Myocyte (in vitro differentiated cells): ENCODE results near the gene AKAP13. TPM values are rescaled to one million over a fixed set of nuclear protein-coding genes. Genes with fewer than 3 reads are reported as not detected.
"Not testable (repeated sequence)": the region's sequence is repeated elsewhere in the genome, so short reads cannot be mapped to it uniquely, and the experiment has no call there.

ENCODE experiments used
- DNase-seq: peaks from one replicate; pipeline ENCODE4 v3.0.0-alpha.2; 2012; ENCODE audit warnings: low read depth
- total RNA-seq: library from RNA; depleted of rRNA; stranded (reverse); fragments of >200 nt; gene quantifications from 2 replicates; pipeline ENCODE4 v1.2.3, GENCODE V29; 2014

The AKAP13 gene
- total RNA-seq, 1 donor from 2014 or later, result 201 TPM

DNA sequence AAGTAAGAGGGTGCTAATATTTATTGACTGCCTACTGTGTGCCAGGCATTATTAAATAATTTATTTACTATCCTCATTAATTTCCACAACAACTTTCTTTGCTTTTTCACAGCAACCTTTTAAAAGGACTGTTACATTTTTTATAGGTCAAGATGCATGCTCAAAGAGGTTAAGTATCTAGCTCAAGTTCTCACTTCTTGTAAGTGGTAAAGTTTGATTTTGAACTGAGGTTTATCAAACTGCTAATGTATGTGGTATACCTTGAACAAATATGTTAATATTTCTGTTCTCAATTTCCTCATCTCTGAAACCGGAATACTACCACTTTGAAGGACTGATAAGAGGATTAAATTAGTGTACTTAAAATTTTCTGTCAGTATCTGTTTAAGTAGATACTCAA lies 183.3 kb downstream of the AKAP13 start:
- DNase-seq, result no peak

DNA sequence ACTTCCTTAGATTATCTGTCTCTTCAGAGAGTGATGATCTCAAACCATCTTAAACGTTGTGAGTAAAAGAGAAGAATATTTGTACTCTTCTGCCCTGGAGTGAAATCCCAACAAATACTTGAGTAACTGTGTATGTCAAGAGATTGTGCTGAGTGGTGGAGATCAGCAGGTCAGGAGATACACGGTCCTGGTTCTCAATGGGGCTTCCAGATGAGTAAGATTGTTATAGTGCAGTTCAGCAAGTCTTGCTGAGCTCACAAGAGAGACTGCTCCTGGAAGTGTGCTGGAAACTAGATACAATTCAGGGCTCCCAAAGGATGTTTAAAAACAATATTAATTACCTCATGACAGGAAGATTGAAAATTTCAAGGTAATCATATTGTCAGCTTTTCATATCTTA lies 184.3 kb downstream of the AKAP13 start:
- no peak for DNase-seq

DNA sequence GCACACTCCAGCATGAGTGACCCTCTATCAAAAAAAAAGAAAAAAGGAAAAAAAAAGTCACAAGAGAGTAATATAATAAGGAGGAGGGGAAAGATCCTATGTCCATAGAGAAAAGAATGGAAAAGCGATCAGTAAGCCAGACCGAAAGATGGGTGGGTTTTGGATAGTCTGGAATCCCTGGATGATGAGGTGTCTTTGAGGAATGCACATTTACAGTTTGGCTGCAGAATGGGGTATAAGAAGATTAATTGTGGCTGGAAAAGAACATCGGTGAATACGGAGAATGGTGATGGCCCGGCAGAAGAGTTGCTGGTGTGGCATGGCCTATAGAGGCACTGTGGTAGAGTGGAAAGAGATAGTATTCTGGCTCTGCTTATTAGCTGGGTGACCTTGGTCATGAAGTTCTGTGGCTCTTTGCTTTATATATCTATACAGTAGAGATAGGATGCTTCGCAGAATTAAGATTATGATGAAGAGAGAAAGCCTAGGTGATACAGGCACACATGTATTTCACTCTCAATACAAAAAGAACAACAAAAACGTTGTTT lies 187.9 kb downstream of the AKAP13 start:
- DNase-seq, result no peak

DNA sequence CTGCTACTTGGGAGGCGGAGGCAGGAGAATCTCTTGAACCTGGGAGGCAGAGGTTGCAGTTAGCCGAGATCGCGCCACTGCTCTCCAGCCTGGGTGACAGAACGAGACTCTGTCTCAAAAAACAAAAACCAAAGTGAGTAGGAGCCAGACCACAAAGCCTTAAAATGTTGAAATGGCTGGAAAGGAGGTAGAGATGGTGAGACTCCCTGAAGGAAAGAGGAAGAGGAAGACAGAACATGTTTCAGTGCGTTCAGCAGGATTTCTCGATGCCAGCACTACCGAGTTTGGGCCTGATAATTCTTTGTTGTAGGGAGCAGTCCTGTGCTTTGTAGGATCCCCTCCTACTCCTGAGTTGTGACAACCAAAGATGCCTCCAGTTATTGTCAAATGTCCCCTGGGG lies 189.9 kb downstream of the AKAP13 start:
- DNase-seq, result no peak

DNA sequence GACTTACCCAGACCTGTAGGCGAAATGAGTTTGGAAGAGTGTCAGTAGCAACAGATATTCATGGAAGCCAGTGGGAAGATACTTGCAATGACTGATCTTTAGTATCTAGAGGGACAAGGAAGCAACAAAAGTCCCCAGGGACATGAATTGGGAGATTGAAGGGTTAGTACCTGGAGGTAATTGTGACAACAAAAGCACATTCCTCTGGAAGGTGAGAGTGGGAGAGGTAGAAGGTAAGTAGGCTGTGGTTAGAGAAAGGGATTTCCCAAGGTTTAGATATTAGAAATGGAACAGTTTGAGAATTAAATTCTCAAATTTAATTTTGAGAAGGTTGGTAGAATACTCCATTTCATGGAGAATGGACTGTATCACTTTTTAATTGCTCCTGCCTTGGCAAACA lies 191.4 kb downstream of the AKAP13 start:
- DNase-seq, result no peak

DNA sequence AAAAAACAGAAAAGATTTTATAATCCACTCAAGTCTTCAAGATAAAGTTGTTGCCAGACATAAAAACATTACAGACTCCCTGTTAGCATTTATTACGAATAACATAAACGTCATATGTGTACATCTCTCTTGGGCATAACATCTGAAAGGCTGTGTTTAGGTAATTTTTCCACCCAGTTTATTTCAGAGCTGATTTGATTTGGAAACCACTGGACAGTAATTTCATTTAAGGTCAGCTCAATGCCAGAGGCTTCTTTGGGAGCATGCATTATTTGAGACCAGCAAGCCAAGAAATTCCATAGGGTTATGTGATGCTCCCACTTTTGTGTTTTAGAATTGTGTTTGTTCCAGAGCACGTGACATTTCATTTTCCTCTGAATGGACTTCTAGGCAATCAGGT lies 196.0 kb downstream of the AKAP13 start:
- no peak for DNase-seq

DNA sequence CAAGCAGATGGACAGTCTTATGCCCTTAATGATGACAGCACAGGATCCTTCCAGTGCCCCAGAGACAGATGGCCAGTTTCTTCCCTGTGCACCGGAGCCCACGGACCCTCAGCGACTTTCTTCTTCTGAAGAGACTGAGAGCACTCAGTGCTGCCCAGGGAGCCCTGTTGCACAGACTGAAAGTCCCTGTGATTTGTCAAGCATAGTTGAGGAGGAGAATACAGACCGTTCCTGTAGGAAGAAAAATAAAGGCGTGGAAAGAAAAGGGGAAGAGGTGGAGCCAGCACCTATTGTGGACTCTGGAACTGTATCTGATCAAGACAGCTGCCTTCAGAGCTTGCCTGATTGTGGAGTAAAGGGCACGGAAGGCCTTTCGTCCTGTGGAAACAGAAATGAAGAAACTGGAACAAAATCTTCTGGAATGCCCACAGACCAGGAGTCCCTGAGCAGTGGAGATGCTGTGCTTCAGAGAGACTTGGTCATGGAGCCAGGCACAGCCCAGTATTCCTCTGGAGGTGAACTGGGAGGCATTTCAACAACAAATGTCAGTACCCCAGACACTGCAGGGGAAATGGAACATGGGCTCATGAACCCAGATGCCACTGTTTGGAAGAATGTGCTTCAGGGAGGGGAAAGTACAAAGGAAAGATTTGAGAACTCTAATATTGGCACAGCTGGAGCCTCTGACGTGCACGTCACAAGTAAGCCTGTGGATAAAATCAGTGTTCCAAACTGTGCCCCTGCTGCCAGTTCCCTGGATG lies 198.7 kb downstream of the AKAP13 start:
- DNase-seq, result peak; percentile 35

DNA sequence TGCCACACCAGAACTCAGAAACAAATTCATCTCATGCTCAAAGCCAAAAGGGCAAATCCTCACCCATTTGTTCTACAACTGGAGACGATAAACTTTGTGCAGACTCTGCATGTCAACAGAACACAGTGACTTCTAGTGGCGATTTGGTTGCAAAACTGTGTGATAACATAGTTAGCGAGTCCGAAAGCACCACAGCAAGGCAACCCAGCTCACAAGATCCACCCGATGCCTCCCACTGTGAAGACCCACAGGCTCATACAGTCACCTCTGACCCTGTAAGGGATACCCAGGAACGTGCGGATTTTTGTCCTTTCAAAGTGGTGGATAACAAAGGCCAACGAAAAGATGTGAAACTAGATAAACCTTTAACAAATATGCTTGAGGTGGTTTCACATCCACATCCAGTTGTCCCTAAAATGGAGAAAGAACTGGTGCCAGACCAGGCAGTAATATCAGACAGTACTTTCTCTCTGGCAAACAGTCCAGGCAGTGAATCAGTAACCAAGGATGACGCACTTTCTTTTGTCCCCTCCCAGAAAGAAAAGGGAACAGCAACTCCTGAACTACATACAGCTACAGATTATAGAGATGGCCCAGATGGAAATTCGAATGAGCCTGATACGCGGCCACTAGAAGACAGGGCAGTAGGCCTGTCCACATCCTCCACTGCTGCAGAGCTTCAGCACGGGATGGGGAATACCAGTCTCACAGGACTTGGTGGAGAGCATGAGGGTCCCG lies 199.7 kb downstream of the AKAP13 start:
- DNase-seq, result peak; percentile 42

DNA sequence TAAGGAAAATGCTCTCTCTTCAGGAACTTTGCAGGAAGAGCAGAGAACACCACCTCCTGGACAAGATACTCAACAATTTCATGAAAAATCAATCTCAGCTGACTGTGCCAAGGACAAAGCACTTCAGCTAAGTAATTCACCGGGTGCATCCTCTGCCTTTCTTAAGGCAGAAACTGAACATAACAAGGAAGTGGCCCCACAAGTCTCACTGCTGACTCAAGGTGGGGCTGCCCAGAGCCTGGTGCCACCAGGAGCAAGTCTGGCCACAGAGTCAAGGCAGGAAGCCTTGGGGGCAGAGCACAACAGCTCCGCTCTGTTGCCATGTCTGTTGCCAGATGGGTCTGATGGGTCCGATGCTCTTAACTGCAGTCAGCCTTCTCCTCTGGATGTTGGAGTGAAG lies 200.5 kb downstream of the AKAP13 start:
- no peak for DNase-seq

DNA sequence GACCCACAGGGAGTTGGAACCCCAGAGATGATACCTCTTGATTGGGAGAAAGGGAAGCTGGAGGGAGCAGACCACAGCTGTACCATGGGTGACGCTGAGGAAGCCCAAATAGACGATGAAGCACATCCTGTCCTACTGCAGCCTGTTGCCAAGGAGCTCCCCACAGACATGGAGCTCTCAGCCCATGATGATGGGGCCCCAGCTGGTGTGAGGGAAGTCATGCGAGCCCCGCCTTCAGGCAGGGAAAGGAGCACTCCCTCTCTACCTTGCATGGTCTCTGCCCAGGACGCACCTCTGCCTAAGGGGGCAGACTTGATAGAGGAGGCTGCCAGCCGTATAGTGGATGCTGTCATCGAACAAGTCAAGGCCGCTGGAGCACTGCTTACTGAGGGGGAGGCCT lies 201.1 kb downstream of the AKAP13 start:
- DNase-seq, result peak; percentile 57

DNA sequence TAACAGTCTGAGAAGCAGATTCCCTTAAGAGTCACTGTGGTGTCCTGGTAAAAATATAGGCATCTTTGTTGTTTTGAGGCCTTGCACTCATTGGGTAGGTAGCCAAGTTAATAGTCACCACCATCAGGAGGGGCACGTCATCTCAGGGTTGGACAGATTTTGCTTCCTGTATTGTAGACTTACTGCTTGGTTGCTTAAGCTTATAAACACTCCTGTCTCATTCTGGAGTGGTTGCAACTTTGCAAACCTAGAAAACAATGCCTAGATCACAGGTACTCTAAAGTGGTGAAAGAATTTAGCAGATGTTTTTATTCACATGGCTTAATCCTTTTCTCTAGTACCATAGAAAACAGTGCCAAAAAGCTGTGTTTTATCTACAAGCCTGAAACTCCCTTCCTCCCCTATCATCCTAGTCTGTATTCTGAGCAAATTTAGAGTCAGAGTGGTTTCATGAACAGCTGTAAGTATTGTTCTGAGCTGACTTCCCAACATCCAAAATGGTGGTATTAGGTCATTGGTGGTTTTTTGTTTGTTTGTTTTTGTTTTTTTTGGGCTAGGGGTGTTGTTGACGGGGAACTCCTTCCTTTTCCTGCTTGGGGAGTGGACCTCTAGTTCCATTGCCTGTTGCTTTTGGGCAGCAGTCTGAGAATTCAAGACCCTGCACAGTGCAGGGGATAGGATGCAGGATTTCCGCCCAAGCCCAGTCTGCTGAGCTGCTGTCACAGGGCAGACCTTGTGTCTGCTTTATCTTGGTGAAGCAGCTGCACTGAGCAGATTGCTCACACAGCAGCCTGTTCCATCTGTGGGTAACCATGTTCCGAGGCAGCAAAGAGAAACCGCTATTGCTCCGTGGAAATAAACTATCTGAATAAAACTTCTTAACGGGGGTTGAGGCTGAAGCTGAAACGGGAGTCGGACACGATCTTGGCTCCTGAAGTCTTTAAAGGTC lies 202.0 kb downstream of the AKAP13 start:
- peak; percentile 91 for DNase-seq

DNA sequence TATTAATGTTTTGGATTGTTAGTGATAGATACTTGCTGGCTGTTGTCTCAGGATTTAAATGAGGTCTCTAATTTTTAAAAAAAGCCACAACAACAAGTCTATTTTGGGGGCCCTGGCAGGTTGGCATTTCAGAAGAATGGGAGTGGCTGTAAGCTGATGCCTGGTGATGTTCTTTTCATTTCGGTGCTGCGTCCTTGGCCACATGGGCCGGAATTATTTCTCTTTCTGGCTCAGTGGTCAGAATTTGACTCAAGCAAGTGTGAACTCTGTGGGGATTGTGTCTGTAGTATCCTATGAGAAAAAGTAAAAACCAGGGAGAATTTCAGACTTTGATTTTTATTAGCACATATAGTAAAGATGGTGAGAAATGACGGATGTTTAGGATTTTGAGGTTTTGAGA lies 203.0 kb downstream of the AKAP13 start:
- DNase-seq, result peak; percentile 87

DNA sequence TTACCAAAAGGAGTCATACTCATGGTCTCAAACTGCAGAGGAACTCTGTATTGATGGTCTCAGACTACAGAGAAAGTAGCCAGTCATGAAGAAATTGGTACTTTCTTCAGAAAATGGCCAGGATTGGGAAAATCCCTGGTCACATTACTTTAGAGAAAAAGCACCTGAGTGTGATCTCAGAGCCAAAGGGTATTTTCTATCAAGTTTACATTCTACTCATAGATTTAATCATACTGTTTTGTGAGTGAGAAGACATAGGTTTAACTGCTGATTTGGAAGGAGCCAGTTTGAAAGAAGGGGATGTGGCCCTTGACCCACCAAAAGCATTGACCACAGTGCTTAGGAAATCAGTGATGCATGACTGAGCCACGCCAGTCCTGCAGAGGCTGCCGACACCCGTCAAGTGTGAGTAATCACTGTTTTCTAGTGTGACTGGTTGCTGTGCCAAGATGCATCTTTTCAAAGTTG lies 203.6 kb downstream of the AKAP13 start:
- peak; percentile 74 for DNase-seq

DNA sequence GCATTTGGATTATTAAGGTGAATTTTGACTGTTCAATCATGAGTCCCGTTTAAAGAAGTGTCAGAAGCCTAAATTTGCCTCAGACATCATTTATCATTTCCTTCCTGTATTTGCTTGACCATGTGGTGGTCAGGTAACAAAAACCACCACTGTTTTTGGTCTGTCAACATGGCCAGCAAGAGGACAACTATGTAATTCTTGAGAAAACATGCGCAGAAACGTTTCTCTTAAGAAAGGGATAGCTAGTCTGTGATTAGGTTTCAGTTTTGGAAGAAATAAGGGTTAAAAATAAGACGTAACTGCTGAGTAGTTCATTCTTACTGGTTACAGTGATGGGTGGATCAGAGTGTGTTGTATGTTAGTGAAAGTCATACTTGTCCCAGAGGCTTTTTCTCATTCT lies 204.5 kb downstream of the AKAP13 start:
- DNase-seq, result no peak

DNA sequence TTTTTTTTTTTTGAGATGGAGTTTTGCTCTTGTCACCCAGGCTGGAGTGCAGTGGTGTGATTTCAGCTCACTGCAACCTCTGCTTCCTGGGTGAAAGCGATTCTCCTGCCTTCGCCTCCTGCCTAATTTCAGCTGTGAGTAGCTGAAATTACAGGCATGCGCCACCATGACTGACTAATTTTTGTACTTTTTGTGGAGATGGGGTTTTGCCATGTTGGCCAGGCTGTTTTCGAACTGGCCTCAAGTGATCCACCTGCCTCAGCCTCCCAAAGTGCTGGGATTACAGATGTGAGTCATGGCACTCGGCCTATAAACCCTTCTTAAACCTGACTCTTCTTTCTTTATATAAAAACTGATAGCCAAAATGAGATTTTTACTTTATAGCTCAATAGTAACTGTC lies 205.8 kb downstream of the AKAP13 start:
- DNase-seq, result not testable (repeated sequence)

DNA sequence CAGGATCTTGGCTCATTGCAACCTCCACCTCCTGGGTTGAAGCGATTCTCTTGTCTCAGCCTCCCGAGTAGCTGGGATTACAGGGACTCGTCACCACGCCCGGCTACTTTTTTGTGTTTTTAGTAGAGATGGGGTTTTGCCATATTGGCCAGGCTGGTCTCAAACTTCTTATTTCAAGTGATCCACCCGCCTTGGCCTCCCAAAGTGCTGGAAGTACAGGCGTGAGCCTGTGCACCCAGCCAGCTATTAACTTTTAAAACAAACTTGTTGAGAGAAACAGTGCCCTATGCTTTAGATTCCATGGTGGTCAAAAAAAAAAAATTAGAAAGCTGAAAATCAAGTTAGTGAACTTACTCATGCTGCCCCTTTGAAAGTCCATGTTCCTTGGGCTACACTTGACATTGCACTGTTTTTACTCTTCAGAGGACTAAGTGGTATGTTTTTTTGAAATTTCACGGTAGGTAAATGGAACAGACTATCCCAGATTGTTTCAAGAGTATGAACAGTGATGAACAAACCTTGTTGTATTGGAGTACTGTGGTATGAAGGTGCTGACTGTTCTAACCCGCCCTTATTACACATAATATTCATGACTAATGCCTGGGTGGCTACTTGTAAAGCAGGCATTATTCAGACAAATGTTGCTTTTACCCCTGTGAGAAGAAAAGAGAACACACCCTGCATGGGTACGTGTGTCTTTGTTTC lies 207.5 kb downstream of the AKAP13 start:
- DNase-seq, result peak; percentile 33

DNA sequence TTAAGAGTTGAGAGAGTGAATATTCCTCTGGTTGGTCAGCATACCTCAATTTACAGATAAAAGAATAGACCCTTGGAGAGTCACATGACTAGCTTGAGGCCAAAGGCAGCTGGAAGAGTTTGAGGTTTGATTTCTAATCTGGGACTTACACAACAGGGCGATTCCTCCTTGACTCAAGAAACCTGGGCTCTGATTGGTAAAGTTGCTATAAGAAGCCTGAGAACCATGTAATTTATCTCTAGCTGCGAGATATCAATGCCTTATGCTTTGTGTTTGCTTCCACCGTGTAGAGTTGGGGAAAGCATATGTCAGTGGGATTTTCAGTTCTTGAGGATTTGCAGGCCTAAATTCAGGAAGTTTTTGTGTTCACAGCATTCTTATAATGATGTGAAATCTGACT lies 208.3 kb downstream of the AKAP13 start:
- DNase-seq, result peak; percentile 71

DNA sequence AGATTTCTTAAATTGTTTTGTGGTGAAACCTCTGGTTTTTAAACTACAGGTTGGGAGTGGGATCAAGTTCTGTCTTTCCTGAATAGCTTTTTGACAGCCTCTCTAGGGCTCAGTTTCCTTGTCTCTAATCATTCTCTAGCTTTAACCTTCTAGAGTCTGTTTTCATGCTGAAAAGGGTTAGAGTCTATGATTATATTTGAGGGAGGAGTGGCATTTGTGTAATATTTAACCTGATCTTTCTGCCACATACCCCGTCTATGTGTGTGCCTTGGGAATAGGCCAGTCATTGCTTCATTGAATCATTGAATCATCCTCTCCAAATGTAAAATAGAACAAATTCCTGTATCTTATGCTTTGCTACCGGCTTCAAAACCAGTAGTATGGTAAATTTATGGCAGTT lies 209.4 kb downstream of the AKAP13 start:
- no peak for DNase-seq

DNA sequence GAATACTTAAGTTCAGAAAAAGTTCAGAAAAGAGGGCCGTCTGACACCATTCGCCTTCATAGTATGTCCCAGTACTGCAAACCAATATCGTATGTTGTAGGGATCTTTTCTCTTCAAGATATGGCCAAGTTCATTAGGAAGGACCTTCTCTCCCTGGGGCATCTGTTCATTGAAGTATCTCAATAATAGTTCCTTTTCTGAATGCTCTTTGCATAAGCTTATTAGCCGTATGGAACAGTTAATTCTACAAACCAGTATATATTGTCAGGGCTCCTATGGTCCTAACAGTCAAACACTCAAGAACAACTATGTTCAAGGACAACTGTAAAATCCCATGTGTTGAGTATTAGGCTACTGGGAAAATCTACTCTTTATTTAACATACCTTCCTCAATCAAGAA lies 211.2 kb downstream of the AKAP13 start:
- no peak for DNase-seq

DNA sequence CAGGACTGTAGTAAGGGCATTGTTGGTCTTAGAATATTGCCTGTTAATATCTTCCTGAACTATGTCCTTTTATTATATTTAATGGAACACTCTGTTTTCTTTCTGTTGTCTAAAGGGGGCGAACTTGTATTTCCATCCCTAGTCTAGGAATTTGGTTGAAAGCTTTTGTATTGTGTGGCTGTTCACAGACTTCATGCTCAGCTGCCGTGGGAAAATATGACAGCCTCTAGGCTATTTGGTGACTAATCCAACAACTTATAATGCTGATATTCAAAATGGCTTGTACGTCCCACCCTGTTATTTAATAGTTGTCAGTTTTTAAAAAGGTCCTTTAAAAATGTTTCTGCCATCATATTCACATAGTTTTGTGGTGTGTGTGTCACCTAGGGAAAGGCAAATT lies 211.7 kb downstream of the AKAP13 start:
- DNase-seq, result peak; percentile 83
